EH (cell line): ENCODE results near the gene SCARF1.
A peak's percentile ranks its signal among the peaks of the same experiment; 100 is the strongest.
"Not testable (repeated sequence)": the region's sequence is repeated elsewhere in the genome, so short reads cannot be mapped to it uniquely, and the experiment has no call there.

Experiments used
- DNase-seq: peaks from one replicate; pipeline ENCODE4 v3.0.0-alpha.2; 2015; ENCODE audit warnings: low read depth

The SCARF1 gene

GRCh38 chr17:1645207-1646171 is at the start of gene SCARF1:
Gene SCARF1, minus strand, starts transcription at chr17:1645732. Its CDS starts 35 bp downstream, at chr17:1645697.
- DNase-seq: no peak

GRCh38 chr17:1693339-1693738 is 47.8 kb upstream of the SCARF1 start:
- peak; percentile 53 for DNase-seq

- DNase-seq: no peak
Observed at GRCh38 chr17:1690544-1691221, 45.2 kb upstream of the SCARF1 start.

- not testable (repeated sequence) for DNase-seq
Observed at GRCh38 chr17:1688405-1688804, 42.9 kb upstream of the SCARF1 start.

- DNase-seq: no peak
Observed at GRCh38 chr17:1686086-1686485, 40.6 kb upstream of the SCARF1 start.

- DNase-seq: peak; percentile 98
Observed at GRCh38 chr17:1684378-1685189, 39.1 kb upstream of the SCARF1 start, which contains the start of gene PRPF8. Gene PRPF8, minus strand, starts transcription at chr17:1684867. Its CDS starts 296 bp downstream, at chr17:1684571.

- DNase-seq: no peak
Observed at GRCh38 chr17:1683459-1683858, 37.9 kb upstream of the SCARF1 start.

GRCh38 chr17:1676401-1676800 is 30.9 kb upstream of the SCARF1 start:
- no peak for DNase-seq

- no peak for DNase-seq
Observed at GRCh38 chr17:1673041-1673785, 27.7 kb upstream of the SCARF1 start.

GRCh38 chr17:1663934-1664333 is 18.4 kb upstream of the SCARF1 start:
- not testable (repeated sequence) for DNase-seq

GRCh38 chr17:1661045-1661444 is 15.5 kb upstream of the SCARF1 start:
- DNase-seq: no peak

- no peak for DNase-seq
Observed at GRCh38 chr17:1658100-1658499, 12.6 kb upstream of the SCARF1 start.

- DNase-seq: no peak
Observed at GRCh38 chr17:1653735-1654134, 8.2 kb upstream of the SCARF1 start.

- DNase-seq: not testable (repeated sequence)
Observed at GRCh38 chr17:1652794-1653193, 7.3 kb upstream of the SCARF1 start.

- no peak for DNase-seq
Observed at GRCh38 chr17:1651559-1651844, 6.0 kb upstream of the SCARF1 start.

GRCh38 chr17:1650731-1651558 is 5.4 kb upstream of the SCARF1 start:
- no peak for DNase-seq

- DNase-seq: no peak
Observed at GRCh38 chr17:1649844-1650501, 4.4 kb upstream of the SCARF1 start, which contains the start of gene RILP. Gene RILP, minus strand, starts transcription at chr17:1649866. Its CDS starts 62 bp downstream, at chr17:1649804.

GRCh38 chr17:1648963-1649843 is 3.7 kb upstream of the SCARF1 start:
- peak; percentile 94 for DNase-seq
